ENCODE data around the gene AHI1.
A peak's percentile ranks its signal among the peaks of the same experiment; 100 is the strongest.

Gene AHI1

DNA sequence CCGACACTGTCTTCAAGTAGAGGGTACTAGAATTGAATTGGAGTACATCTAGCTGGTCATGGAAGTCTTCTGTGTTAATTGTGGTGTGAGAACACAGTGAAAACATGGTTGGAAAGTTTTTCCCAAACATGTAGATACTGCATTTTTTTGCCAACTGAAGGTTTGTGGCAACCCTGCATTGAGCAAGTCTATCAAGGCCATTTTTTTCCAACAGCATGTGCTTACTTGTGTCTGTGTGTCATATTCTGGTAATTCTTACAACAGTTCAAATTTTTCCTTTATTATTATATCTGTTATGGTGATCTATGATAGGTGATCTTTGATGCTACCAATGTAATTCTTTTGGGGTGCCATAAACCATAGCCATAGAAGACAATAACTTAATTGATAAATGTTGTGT lies 169.4 kb downstream of the AHI1 start:
- peaks cover 16% of the 10 kb centered on the region for H3K36me3 Mint-ChIP-seq (ENCODE audit: low read depth)

DNA sequence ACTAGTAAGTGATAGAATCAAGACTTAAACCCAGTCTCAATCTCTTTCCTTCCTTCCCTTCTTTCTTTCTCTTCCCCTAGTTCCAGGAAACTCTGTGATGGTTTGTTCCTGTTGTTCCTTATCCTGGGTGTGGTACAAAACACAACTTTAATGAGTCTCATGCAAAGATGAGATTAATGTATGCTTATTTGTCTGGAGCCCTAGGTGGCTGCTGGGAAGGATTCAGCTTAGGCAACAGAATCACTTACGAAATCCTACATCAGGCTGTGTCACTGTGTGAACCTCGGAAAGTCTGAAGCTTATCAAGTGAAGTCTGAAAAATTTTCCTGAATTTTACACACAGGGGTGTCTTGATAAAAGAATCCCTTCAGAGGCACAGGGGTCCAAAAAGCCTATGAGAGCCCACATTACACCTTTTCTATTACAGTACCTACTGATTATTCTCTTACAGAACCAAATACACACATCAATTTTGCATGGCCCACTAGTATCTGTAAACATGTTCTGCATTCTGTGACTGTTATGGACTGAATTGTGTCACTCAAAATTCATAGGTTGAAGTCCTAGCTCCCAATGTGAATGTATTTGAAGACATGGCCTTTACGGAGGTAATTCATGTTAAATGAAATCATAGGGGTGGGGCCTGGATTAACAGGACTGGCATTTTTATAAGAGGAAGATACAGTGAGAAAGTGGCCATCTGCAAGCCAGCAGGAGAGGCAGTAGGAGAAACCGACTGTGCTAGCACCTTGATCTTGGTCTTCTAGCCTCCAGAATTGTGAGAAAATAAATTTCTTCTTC lies 171.7 kb downstream of the AHI1 start:
- no peak for ATAC-seq
- DNase-seq = no peak
- Mint-ChIP-seq H3K27me3 (no peaks in the 10 kb centered on the region), H3K4me1 (peaks cover 23% of the 10 kb centered on the region), H3K36me3 (ENCODE audit: low read depth) (peaks cover 16% of the 10 kb centered on the region), H3K4me3 (no peak overlapping the region), H3K27ac (no peak overlapping the region), H3K9me3 (no peaks in the 10 kb centered on the region)

More for the DNA sequence above, 169.4 kb downstream of the AHI1 start:
- Mint-ChIP-seq H3K4me3 (no peak overlapping the region), H3K27ac (no peak overlapping the region), H3K27me3 (no peaks in the 10 kb centered on the region), H3K4me1 (peaks cover 10% of the 10 kb centered on the region), H3K9me3 (no peaks in the 10 kb centered on the region)
- DNase-seq = no peak
- ATAC-seq = no peak

DNA sequence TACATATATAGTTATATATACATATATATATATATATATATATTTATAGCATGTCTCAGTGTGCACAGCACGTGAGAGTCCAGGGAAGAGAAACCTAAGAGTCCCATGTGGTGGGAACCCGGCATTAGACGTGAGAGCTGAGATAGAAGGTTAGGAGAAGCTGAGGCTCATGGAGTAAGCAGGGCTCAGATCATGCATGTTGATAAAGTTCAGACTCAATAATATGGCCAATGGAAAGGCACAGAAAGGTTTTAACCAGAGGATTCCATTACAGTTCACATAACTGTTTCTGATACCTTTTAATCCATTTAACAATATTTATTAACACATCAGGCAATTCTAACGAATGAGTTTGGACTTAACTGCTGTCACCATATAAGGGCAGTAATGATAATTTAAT lies 173.0 kb downstream of the AHI1 start:
- no peak overlapping the region for H3K27ac Mint-ChIP-seq
- DNase-seq = no peak
- no peak overlapping the region for H3K4me3 Mint-ChIP-seq
- H3K36me3 Mint-ChIP-seq (ENCODE audit: low read depth) = peaks cover 18% of the 10 kb centered on the region
- ATAC-seq = no peak
- H3K9me3 Mint-ChIP-seq = no peaks in the 10 kb centered on the region
- peaks cover 23% of the 10 kb centered on the region for H3K4me1 Mint-ChIP-seq
- H3K27me3 Mint-ChIP-seq = no peaks in the 10 kb centered on the region

DNA sequence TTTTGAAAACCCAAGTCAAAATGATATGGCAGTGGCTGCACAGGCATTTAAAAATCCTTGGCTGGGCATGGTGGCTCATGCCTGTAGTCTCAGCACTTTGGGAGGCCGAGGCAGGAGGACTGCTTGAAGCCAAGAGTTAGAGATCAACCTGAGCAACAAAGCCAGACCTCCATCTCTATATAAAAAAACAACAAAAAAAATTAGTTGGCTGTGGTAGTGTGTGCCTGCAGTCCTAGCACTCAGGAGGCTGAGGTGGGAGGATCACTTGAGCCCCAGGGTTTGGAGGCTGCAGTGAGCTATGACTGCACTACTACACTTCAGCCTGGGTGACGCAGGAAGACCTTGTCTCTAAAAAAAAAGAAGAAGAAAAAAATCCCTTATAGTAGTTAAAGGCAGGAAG lies 173.6 kb downstream of the AHI1 start:
- Mint-ChIP-seq H3K27ac (no peak overlapping the region), H3K36me3 (ENCODE audit: low read depth) (peaks cover 15% of the 10 kb centered on the region), H3K27me3 (no peaks in the 10 kb centered on the region), H3K4me1 (peaks cover 23% of the 10 kb centered on the region), H3K9me3 (no peaks in the 10 kb centered on the region), H3K4me3 (no peak overlapping the region)
- DNase-seq (no peak), ATAC-seq (no peak)

DNA sequence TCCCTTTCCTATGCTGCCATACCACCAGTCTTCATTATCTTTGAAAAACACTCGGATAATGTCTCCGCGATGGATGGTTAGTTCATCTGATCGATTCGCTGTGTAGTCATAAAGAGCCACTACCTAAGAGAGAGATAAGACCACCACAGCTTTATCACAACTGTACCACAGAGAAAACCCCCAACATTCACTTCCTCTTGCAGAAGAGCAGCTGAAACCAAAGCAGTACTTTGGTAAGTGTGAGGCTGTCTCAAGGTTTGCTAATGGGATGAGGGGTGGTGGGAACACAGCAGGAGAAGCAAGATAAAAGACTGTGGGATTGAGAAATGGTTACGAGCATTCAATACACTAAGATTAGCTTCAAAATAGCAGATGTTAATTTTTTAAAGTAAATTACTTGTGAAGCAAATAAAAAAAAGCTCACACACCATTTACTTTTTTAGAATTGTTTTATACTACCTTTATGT lies 174.3 kb downstream of the AHI1 start:
- Mint-ChIP-seq H3K4me3 (no peak overlapping the region), H3K4me1 (peaks cover 26% of the 10 kb centered on the region), H3K9me3 (no peaks in the 10 kb centered on the region), H3K27me3 (no peaks in the 10 kb centered on the region), H3K36me3 (ENCODE audit: low read depth) (peaks cover 17% of the 10 kb centered on the region), H3K27ac (peak overlapping the region; percentile 33)
- ATAC-seq (peak; percentile 90), DNase-seq (no peak)

DNA sequence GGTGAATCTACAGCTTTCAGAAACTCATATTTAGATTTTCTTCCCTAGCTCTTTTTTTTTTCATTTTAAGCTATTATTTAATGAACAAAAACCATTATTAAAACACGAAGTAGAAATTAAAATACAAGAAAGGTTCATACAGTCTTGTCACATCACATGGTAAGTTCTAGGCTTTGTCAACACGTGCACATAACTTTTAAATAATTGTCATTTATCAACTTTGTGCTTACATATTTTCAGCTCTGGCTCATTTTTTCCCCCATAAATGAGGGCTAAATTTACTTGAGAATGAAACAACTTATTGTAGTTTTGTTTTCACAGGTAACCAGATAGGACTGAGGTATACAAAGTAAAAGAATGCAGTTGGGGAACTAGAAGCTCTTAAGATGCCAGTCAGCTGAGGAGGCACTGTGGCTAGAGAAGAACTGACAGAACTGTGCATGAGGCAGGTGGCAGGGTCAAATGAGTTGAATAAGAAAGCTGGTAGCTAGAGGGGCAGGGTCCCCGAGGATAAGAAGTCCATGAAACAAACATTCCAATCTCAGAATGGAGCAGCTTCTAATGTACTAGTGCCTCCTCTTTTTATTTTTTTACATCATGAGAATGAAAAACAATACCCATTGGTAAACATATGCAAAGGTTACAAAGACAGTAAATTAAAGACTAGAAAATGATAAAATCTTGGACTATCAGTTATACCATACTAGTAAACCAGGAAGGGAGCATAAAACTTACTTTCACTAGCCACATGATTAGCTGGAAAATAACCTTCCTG lies 174.9 kb downstream of the AHI1 start:
- peaks cover 14% of the 10 kb centered on the region for H3K36me3 Mint-ChIP-seq (ENCODE audit: low read depth)
- no peaks in the 10 kb centered on the region for H3K27me3 Mint-ChIP-seq
- H3K4me3 Mint-ChIP-seq = no peak overlapping the region
- ATAC-seq = peak; percentile 51
- H3K4me1 Mint-ChIP-seq = peaks cover 26% of the 10 kb centered on the region
- no peak for DNase-seq
- H3K9me3 Mint-ChIP-seq = no peaks in the 10 kb centered on the region
- peak overlapping the region; percentile 33 for H3K27ac Mint-ChIP-seq

DNA sequence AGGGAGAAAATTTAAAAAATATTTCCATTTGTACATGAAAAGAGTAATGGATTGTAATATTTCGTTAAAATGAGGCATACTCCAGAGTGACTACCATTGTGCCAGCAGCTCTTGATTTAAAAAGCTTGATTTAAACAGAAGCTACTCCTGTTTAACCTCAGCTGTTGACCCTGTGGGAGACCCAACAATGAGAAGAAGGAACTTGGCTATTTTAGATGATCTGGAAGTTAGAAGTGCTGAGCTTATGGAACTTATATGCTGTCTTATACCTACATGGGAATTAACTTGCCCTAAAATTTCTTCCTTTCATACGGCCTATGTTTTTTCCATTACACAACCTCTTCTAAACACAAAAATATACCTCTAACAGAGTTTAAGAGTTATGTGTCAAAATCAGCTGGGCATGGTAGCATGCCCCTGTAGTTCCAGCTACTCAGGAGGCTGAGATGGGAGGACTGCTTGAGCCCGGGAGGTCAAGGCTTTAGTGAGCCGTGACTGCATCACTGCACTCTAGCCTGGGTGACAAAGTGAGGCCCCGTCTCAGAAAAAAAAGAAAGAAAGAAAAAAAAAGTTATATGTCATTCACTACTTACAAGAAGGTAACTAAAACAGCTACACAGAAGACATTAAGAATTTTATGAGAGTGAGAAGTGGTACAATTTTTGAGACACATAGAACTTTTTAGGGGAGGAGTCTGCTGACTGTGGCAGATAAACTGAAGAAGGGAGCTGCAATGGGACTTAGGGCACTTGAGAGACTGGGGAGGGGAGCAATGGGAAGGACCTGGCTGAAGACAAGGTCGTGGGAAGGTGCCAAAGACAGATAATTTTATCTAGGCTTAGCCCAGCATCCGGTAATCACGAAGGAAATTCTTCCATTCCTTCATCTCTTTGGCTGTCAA lies 176.6 kb downstream of the AHI1 start:
- Mint-ChIP-seq H3K27ac (no peak overlapping the region), H3K36me3 (ENCODE audit: low read depth) (peaks cover 24% of the 10 kb centered on the region), H3K4me3 (no peak overlapping the region), H3K27me3 (no peaks in the 10 kb centered on the region), H3K9me3 (no peaks in the 10 kb centered on the region), H3K4me1 (peaks cover 26% of the 10 kb centered on the region)
- DNase-seq (no peak), ATAC-seq (no peak)

DNA sequence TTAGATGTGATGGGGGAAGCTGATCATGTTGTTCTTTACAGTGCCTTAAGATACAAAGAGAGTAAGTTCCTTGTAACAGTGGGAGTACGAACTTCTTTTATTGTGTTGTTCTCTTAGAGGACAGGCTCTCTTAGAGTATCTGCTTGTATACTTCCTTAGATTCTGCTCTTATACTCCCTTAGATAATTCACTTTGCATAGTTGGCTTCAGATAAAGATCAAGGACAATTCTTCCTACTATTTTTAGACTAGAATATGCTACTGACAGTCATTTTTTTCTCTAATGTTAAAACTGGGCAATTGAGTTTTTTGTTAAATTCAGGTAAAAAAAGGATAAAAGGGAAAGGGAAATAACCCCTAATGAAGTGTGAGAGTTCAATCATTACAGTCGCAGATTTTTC lies 177.7 kb downstream of the AHI1 start:
- H3K9me3 Mint-ChIP-seq = no peaks in the 10 kb centered on the region
- no peak overlapping the region for H3K27ac Mint-ChIP-seq
- DNase-seq (no peak), ATAC-seq (no peak)
- no peak overlapping the region for H3K4me3 Mint-ChIP-seq
- H3K27me3 Mint-ChIP-seq = no peaks in the 10 kb centered on the region
- peaks cover 22% of the 10 kb centered on the region for H3K36me3 Mint-ChIP-seq (ENCODE audit: low read depth)
- peaks cover 26% of the 10 kb centered on the region for H3K4me1 Mint-ChIP-seq

DNA sequence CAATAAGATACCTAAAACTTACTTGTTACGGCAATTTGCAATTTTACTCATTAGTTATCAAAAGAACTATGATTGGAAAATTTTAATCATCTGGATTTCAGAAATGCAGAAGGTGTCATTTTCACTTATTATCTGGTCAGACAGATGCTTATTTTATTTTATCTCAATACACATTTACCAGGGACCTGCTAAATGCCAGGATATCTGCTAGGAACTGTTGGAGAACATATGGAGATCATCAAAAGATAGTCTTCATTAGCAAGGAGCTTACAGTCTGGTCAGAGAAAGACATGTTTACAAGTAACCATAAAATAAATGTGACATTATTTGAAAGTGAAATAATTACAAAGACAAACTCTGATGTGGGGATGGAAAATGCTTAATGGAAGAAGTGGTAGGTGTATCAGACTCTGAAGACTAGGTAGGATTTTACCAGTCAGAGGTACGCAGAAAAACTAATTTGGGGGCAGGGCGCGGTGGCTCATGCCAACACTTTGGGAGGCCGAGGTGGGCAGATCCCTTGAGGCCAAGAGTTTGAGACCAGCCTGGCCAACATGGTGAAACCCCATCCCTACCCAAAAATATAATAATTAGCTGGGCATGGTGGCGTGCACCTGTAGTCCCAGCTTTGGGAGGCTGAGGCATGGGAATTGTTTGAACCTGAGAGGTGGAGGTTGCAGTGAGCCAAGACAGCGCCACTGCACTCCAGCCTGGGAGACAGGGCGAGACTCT lies 178.6 kb downstream of the AHI1 start:
- Mint-ChIP-seq H3K27ac (no peak overlapping the region), H3K4me1 (peaks cover 23% of the 10 kb centered on the region), H3K36me3 (ENCODE audit: low read depth) (peaks cover 22% of the 10 kb centered on the region), H3K27me3 (no peaks in the 10 kb centered on the region), H3K4me3 (no peak overlapping the region), H3K9me3 (no peaks in the 10 kb centered on the region)
- ATAC-seq (no peak), DNase-seq (no peak)

DNA sequence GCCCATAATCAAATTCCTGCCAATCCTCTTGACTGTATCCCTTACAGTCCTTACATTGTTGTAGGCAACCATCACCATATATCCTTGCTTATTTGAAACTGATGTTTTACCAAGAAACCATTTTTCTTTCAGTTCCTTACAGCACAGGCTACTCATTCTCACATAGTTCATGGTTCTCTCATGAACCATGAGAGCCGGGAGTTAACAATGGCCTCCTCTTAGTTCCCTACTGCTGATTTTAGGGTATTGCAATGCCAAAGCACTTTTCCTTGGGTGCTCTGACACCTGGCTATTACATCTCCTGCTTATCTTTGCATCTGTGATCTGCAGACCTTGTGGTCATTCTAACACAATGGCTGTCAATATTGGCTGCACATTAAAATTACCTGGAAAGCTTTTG lies 183.0 kb downstream of the AHI1 start:
- no peaks in the 10 kb centered on the region for H3K27me3 Mint-ChIP-seq
- H3K27ac Mint-ChIP-seq = no peak overlapping the region
- H3K36me3 Mint-ChIP-seq (ENCODE audit: low read depth) = peaks cover 19% of the 10 kb centered on the region
- H3K4me3 Mint-ChIP-seq = no peak overlapping the region
- no peak for DNase-seq
- ATAC-seq = no peak
- H3K9me3 Mint-ChIP-seq = no peaks in the 10 kb centered on the region
- H3K4me1 Mint-ChIP-seq = peaks cover 3% of the 10 kb centered on the region

DNA sequence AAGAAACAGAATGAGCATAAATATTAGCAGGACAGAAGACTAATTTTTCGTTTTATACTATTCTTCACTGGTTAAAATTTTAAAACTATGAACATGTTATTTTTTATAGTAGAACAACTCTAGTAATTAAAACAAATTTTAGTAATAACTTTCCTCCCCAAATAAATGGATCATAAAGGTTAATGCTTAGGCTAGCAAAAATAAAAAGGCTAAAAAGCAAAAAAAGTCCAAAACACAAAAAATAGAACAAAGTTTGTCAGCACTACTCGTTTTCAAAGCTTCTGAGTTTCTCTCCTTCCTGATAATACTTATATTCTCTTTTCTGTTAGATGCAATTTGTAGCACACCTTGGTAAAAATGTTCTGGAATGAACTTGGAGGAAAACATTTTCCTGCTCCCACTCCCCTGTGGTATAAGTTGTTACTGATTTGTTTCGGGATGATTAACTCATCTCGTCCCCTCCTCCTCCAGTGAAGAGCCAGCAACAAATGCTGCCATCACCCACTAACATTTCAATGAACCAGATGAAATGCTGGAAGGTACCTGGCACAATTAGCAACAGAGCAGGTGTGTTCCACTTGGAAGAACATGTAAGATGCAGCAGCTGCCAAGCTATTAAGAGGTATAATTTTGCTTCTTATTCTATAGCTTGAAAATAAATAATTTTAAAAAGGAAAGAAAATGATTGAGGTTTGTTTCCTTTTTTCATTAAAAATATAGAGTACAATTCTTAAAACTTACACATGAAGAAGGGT lies 185.9 kb downstream of the AHI1 start:
- Mint-ChIP-seq H3K36me3 (ENCODE audit: low read depth) (peaks cover 22% of the 10 kb centered on the region), H3K4me1 (no peaks in the 10 kb centered on the region), H3K4me3 (no peak overlapping the region), H3K27ac (no peak overlapping the region), H3K27me3 (no peaks in the 10 kb centered on the region), H3K9me3 (no peaks in the 10 kb centered on the region)
- ATAC-seq (no peak), DNase-seq (no peak)

DNA sequence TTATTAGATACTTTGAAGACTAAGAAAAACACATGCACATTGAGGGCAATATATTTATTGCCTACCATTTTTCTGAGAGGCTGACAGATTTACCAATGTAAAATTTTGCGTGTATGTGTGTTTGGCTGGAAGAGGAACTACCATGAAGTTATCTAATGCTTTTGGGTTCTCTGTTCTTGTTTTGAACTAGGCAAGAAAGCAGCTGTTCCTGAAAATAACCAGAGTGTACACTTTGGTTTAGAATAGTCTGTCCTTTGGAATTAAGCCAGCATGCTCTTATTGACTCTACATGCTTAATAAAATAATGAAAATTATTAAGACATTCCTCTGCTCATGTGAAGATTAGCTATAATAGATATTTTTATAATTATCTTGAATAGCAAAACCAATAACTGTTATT lies 187.2 kb downstream of the AHI1 start:
- H3K4me3 Mint-ChIP-seq = no peak overlapping the region
- H3K4me1 Mint-ChIP-seq = peaks cover 6% of the 10 kb centered on the region
- no peaks in the 10 kb centered on the region for H3K27me3 Mint-ChIP-seq
- no peak overlapping the region for H3K27ac Mint-ChIP-seq
- no peaks in the 10 kb centered on the region for H3K9me3 Mint-ChIP-seq
- peaks cover 17% of the 10 kb centered on the region for H3K36me3 Mint-ChIP-seq (ENCODE audit: low read depth)
- no peak for ATAC-seq
- DNase-seq = no peak

DNA sequence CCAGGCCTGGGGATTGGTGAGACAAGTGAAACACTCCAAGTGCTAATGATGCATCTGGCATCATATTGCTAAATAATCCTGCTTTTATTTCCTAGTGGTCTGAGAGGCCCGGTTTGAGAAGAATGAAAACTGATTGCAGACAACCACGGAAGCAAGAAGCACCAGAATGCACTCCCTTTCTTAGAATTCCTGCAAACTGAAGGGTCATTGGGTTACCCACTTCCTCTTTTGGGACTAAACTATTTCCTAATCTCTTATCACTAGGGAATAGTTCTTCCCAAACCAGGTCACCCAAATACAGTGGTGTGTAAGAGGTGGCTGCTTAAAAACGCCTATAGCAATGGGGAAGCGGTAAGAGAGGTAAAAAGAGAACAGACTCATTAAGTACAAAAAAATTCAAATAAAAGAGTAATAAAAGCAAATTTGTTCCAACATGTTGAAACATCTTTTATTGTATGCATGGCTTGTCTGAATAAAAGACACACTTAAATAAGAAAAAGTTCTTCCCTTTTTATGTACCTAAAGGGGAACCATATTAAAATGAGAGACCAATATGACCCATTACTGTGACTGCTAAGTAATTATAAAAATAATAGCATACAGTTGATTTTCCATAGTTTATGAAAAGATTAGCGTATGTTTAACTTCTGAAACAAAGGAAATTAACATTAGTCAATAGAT lies 190.7 kb downstream of the AHI1 start:
- peaks cover 18% of the 10 kb centered on the region for H3K9me3 Mint-ChIP-seq
- H3K36me3 Mint-ChIP-seq (ENCODE audit: low read depth) = peaks cover 42% of the 10 kb centered on the region
- no peaks in the 10 kb centered on the region for H3K27me3 Mint-ChIP-seq
- no peak overlapping the region for H3K27ac Mint-ChIP-seq
- H3K4me1 Mint-ChIP-seq = peaks cover 6% of the 10 kb centered on the region
- DNase-seq (no peak), ATAC-seq (no peak)
- H3K4me3 Mint-ChIP-seq = no peak overlapping the region

All from activated naive CD8-positive, alpha-beta T cell treated with anti-CD3 and anti-CD28 coated beads, Interleukin-2, amount 50 U/mL, for 24 hours (primary cell).